Measurements from ENCODE around the gene RPL7L1. TPM values are rescaled to one million over a fixed set of nuclear protein-coding genes. Genes with fewer than 3 reads are reported as not detected.

RPL7L1 gene
- total and polyA plus RNA-seq, 2 of the 13 experiments (the other 11 are each of a cell fraction or from before 2014, with no cell fraction given): 51.6 to 179 TPM

DNA sequence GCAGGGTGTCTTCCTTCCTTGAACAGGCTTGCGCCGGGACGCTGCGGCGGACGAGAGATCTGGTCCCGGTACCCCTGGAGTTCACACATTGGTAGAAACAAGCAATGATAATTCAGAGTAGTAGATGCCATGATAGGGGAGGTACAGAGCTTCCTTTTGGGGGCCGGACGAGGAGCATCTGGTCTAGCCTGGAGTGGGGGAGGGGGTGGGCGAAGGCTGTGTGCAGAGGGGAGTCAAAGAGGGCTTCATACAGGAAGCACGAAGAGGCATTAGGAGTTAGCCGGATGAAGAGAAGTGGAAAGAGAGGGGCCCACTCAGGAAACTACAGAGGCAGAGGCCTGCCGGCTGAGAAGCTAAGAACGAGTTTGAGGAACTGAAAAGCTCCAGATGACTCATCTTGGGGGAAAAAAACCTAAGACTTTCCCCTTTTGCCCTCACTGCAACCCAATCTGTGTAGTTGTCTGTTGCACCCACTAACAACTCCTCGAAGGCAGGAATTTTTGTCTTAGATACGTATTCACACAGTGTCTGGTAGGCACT is 50.5 kb downstream of the RPL7L1 start (continued):
- TF ChIP-seq ZBTB3 (CRISPR knock-in tag; IDR thresholded peaks at IDR 0.05; ENCODE audit: borderline replicate concordance, low read depth) (0 out of 2 replicates have a peak, but pooled peaks have one; percentile 23), ZNF816 (CRISPR knock-in tag; IDR thresholded peaks at IDR 0.05; ENCODE audit: borderline replicate concordance) (no peak), ZNF205 (CRISPR knock-in tag; IDR thresholded peaks at IDR 0.05) (no peak), NFE2 (CRISPR knock-in tag; IDR thresholded peaks at IDR 0.05) (no peak), ZSCAN29 (CRISPR knock-in tag; conservative IDR thresholded peaks at IDR 0.05) (no peak), ZFY (CRISPR knock-in tag; IDR thresholded peaks at IDR 0.05) (no peak), MTA3 (CRISPR knock-in tag; IDR thresholded peaks at IDR 0.05) (no peak), PLSCR1 (CRISPR knock-in tag; IDR thresholded peaks at IDR 0.05; ENCODE audit: borderline replicate concordance) (no peak), ZNF552 (CRISPR knock-in tag; IDR thresholded peaks at IDR 0.05; ENCODE audit: borderline replicate concordance) (0 out of 2 replicates have a peak, but pooled peaks have one; percentile 2), NCOR1 (IDR thresholded peaks at IDR 0.05; ENCODE audit: borderline replicate concordance, low read length) (peak; percentile 10; the same call in 1 of the 2 replicates), BCL6 (CRISPR knock-in tag; IDR thresholded peaks at IDR 0.05) (no peak), ATF1 (CRISPR knock-in tag; IDR thresholded peaks at IDR 0.05) (no peak), ASH2L (IDR thresholded peaks at IDR 0.05; ENCODE audit: insufficient read length, low read depth, low read length) (peak; percentile 91), STAG1 (CRISPR knock-in tag; IDR thresholded peaks at IDR 0.05) (no peak), ZSCAN20 (CRISPR knock-in tag; IDR thresholded peaks at IDR 0.05; ENCODE audit: borderline replicate concordance) (no peak), ZNF383 (CRISPR knock-in tag; IDR thresholded peaks at IDR 0.05; ENCODE audit: borderline replicate concordance) (no peak), ZNF549 (CRISPR knock-in tag; IDR thresholded peaks at IDR 0.05) (no peak), ZNF607 (CRISPR knock-in tag; IDR thresholded peaks at IDR 0.05; ENCODE audit: borderline replicate concordance) (no peak), ZSCAN25 (CRISPR knock-in tag; IDR thresholded peaks at IDR 0.05) (peak; percentile 93; the same call in 1 of the 2 replicates)
- TF ChIP-seq, protein P1, sequence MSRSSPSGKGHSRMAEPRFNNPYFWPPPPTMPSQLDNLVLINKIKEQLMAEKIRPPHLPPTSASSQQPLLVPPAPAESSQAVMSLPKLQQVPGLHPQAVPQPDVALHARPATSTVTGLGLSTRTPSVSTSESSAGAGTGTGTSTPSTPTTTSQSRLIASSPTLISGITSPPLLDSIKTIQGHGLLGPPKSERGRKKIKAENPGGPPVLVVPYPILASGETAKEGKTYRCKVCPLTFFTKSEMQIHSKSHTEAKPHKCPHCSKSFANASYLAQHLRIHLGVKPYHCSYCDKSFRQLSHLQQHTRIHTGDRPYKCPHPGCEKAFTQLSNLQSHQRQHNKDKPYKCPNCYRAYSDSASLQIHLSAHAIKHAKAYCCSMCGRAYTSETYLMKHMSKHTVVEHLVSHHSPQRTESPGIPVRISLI (CRISPR knock-in tag; IDR thresholded peaks at IDR 0.05; ENCODE audit: borderline replicate concordance): no peak
- TF ChIP-seq, protein P2, sequence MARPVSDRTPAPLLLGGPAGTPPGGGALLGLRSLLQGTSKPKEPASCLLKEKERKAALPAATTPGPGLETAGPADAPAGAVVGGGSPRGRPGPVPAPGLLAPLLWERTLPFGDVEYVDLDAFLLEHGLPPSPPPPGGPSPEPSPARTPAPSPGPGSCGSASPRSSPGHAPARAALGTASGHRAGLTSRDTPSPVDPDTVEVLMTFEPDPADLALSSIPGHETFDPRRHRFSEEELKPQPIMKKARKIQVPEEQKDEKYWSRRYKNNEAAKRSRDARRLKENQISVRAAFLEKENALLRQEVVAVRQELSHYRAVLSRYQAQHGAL (CRISPR knock-in tag; IDR thresholded peaks at IDR 0.05; ENCODE audit: not compliant biosample characterization): peak; percentile 6
- TF ChIP-seq, protein P3, sequence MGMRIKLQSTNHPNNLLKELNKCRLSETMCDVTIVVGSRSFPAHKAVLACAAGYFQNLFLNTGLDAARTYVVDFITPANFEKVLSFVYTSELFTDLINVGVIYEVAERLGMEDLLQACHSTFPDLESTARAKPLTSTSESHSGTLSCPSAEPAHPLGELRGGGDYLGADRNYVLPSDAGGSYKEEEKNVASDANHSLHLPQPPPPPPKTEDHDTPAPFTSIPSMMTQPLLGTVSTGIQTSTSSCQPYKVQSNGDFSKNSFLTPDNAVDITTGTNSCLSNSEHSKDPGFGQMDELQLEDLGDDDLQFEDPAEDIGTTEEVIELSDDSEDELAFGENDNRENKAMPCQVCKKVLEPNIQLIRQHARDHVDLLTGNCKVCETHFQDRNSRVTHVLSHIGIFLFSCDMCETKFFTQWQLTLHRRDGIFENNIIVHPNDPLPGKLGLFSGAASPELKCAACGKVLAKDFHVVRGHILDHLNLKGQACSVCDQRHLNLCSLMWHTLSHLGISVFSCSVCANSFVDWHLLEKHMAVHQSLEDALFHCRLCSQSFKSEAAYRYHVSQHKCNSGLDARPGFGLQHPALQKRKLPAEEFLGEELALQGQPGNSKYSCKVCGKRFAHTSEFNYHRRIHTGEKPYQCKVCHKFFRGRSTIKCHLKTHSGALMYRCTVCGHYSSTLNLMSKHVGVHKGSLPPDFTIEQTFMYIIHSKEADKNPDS (CRISPR knock-in tag; IDR thresholded peaks at IDR 0.05): no peak
